ENCODE results near the gene EMC6. TPM values are rescaled to one million over a fixed set of nuclear protein-coding genes. Genes with fewer than 3 reads are reported as not detected.

The EMC6 gene
- total RNA-seq, 2 donors from 2014 or later = 19.1 to 22.2 TPM

DNA sequence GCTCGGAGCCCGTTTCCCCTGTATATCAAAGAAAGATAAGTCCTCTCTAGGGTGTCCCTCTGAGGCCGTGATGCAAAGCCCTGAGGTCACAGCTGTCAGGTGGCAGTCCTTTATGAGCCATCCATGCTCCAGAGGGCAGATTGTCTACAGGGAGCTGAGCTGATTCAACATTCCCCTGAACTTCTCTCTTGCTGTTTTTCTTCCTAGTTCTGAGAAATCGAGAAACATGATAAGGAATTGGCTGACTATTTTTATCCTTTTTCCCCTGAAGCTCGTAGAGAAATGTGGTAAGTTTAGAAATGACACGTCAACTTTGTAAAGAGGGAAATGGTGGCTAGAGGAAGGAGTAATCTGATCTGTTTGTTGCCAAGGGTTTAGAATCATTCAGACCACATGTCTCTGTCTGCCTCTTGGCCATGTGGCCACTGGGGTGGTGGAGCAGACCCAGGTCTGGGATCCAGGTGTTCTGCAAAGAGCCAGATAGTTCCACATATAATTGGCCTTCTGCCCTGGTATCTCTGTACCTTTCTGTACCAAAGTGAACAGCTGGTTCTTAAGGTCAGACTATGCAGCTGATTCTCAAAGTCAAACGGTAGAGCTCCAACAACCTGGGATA, 28.5 kb upstream of the EMC6 start:
- Histone ChIP-seq H3K4me1 (peaks cover 0 to 31% of the 10 kb centered on the region in 2 donors), H3K27me3 (no peaks in the 10 kb centered on the region), H3K27ac (peak overlapping the region; percentile 51 to 55), H3K36me3 (no peaks in the 10 kb centered on the region), H3K4me3 (no peak overlapping the region), H3K9me3 (no peaks in the 10 kb centered on the region)
- TF ChIP-seq CTCF (IDR thresholded peaks at IDR 0.05) = no peak
- DNase-seq (ENCODE audit: low spot score) = no peak

- H3K36me3 ChIP-seq = no peaks in the 10 kb centered on the region
- no peaks in the 10 kb centered on the region for H3K9me3 ChIP-seq
- DNase-seq (ENCODE audit: low spot score) = no peak
- peak overlapping the region; percentile 51 to 55 for H3K27ac ChIP-seq
- TF ChIP-seq CTCF (IDR thresholded peaks at IDR 0.05) = no peak
- no peak overlapping the region for H3K4me3 ChIP-seq
- H3K4me1 ChIP-seq = peaks cover 0 to 25% of the 10 kb centered on the region in 2 donors
- no peaks in the 10 kb centered on the region for H3K27me3 ChIP-seq
These were observed 27.6 kb upstream of the EMC6 start for GRCh38 chr17:3641014-3641413.

DNA sequence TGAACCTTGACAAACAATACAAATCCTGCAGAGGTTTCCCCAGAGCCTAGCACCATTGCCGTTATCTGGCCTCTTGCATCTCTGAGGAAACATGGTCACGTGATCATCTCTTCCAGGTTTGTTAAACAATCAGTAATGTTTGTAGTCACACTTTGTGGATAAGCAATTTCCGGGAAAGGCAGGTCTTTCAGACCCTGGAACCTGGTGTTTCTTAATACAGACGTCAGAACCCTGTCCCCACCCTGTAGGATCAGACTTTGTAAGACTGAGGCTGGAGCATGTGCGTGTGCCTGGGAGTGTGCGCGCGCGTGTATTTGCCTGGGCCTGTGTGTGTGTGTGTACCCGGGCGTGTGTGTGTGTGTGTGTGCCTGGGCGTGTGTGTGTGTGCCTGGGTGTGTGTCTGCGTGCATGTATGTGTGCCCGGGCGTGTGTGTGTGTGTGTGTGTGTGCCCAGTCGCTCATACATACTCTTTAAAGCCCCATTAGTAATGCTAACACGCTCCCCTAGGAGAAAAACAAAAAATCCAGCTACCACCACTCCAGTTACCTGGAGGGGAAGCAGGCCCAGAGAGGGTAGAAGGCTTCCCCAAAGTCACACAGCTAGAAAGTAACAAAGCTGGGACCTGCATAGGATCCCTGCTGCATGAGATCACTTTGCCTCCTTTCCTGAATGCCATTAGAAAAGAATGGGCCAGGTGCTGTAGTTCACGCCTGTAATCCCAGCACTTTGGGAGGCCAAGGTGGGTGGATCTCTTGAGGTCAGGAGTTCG, 26.7 kb upstream of the EMC6 start:
- Histone ChIP-seq H3K9me3 (no peaks in the 10 kb centered on the region), H3K4me3 (no peak overlapping the region), H3K36me3 (no peaks in the 10 kb centered on the region), H3K27ac (no peak overlapping the region), H3K27me3 (no peaks in the 10 kb centered on the region), H3K4me1 (peaks cover 0 to 24% of the 10 kb centered on the region in 2 donors)
- no peak for TF ChIP-seq CTCF (IDR thresholded peaks at IDR 0.05)
- DNase-seq (ENCODE audit: low spot score) = no peak

DNA sequence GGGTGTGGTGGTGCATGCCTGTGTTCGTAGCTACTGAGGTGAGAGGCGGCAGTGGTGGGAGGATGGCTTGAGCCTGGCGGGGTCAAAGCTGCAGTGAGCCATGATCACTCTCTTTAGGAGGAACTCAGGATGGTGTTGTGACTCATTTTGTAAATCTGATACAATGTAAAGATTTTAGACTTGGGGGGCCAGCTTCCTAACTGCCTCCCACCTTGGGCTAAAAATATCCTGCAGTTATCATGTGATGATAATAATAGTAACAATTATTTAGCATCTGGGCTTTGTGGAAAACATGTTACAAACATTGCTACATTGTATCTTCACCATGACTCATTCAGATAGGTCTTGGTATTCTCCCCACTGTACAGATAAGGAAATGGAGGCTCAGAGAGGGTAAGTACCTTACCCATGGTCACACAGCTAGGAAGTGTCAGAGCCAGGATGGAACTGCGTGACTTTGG, 24.7 kb upstream of the EMC6 start:
- Histone ChIP-seq H3K36me3 (peaks cover 15% of the 10 kb centered on the region), H3K27me3 (no peaks in the 10 kb centered on the region)
- TF ChIP-seq CTCF (IDR thresholded peaks at IDR 0.05) = no peak

GRCh38 chr17:3645310-3645709, 23.3 kb upstream of the EMC6 start:
- DNase-seq (ENCODE audit: low spot score) = no peak
- Histone ChIP-seq H3K9me3 (no peaks in the 10 kb centered on the region), H3K36me3 (peaks cover 27% of the 10 kb centered on the region), H3K27me3 (no peaks in the 10 kb centered on the region), H3K27ac (no peak overlapping the region), H3K4me1 (peaks cover 0 to 8% of the 10 kb centered on the region in 2 donors), H3K4me3 (no peak overlapping the region)
- TF ChIP-seq CTCF (IDR thresholded peaks at IDR 0.05) = no peak

More for the DNA sequence above, 24.7 kb upstream of the EMC6 start:
- Histone ChIP-seq H3K4me3 (no peak overlapping the region), H3K9me3 (no peaks in the 10 kb centered on the region), H3K27ac (no peak overlapping the region), H3K4me1 (peaks cover 0 to 14% of the 10 kb centered on the region in 2 donors)
- DNase-seq (ENCODE audit: low spot score) = no peak
